D721Med (cell line): Measurements from ENCODE around the gene ZBED4.

Experiments
- DNase-seq: peaks from one replicate; pipeline ENCODE4 v3.0.0; 2011; ENCODE audit warnings: low spot score; ENCODE audit not compliant: insufficient read length
- FAIRE-seq: peaks from 2 replicates; lab custom pipeline; 2011; peaks lifted over from hg19 to GRCh38; lab: Jason Lieb, UNC
- CTCF ChIP-seq: IDR thresholded peaks from 2 replicates; pipeline ENCODE4 v1.5.1; 2012; ENCODE audit warnings: mild to moderate bottlenecking, control low read depth; ENCODE audit not compliant: insufficient read depth; ENCODE audit errors: missing control alignments

Gene ZBED4

GRCh38 chr22:49861642-49862495 lies 8.2 kb downstream of the ZBED4 start:
- FAIRE-seq (no peak), DNase-seq (no peak)
- no peak for TF ChIP-seq CTCF

GRCh38 chr22:49862496-49862776 lies 8.8 kb downstream of the ZBED4 start:
- no peak for FAIRE-seq
- no peak for DNase-seq
- TF ChIP-seq CTCF: no peak

- TF ChIP-seq CTCF: no peak
- no peak for DNase-seq
- FAIRE-seq: no peak
Observed at GRCh38 chr22:49863931-49864330, 10.3 kb downstream of the ZBED4 start.

GRCh38 chr22:49865156-49865555 lies 11.5 kb downstream of the ZBED4 start:
- no peak for TF ChIP-seq CTCF
- DNase-seq (no peak), FAIRE-seq (no peak)

- DNase-seq (no peak), FAIRE-seq (no peak)
- no peak for TF ChIP-seq CTCF
Observed at GRCh38 chr22:49866134-49866533, 12.5 kb downstream of the ZBED4 start.

- FAIRE-seq (no peak), DNase-seq (no peak)
- no peak for TF ChIP-seq CTCF
Observed at GRCh38 chr22:49866646-49867045, 13.0 kb downstream of the ZBED4 start.
